Breast epithelium (tissue), 3 donors: ENCODE results near the gene PLEK2.

Experiments
- CTCF ChIP-seq, 3 donors: fragments of 450-650 bp; IDR thresholded peaks; one replicate each; pipeline ENCODE4 v1.5.1; 2016 to 2017; ENCODE audit warnings: antibody characterized with exemption in 3 of 3, mild to moderate bottlenecking in 3 of 3, moderate library complexity in 3 of 3
- POLR2A ChIP-seq: fragments of 450-650 bp; IDR thresholded peaks from one replicate; pipeline ENCODE4 v1.6.1; 2016; ENCODE audit warnings: antibody characterized with exemption, mild to moderate bottlenecking, moderate library complexity
- POLR2AphosphoS5 ChIP-seq, 3 donors: sonication (generic); formaldehyde crosslinking; IDR thresholded peaks; one replicate each; pipeline ENCODE4 v1.6.1; 2017; ENCODE audit warnings: antibody characterized with exemption in 3 of 3

GRCh38 chr14:67413806-67414769, 2.1 kb upstream of the PLEK2 start:
- no peak for TF ChIP-seq CTCF (IDR thresholded peaks at IDR 0.05)
- no peak for TF ChIP-seq POLR2A
- TF ChIP-seq POLR2AphosphoS5 (IDR thresholded peaks at IDR 0.05): no peak
